ENCODE data around the gene EIF4E3. TPM values are rescaled to one million over a fixed set of nuclear protein-coding genes. Genes with fewer than 3 reads are reported as not detected.

Gene EIF4E3
- total and polyA plus RNA-seq, 2 of the 13 experiments (the other 11 are each of a cell fraction or from before 2014, with no cell fraction given): 0.07 to 0.15 TPM

GRCh38 chr3:71708476-71709105 lies 16.6 kb downstream of the EIF4E3 start:
- POLR2A ChIA-PET: no interaction called here
- ATAC-seq: no peak

More at GRCh38 chr3:71708476-71709105, 16.6 kb downstream of the EIF4E3 start:
- H3K36me3 ChIP-seq (replicated peaks in 1 of 2; ENCODE audit: control insufficient read depth in 1 of 2, insufficient read depth in 2 of 2, low read length in 2 of 2): no peaks in the 10 kb centered on the region
- no peaks in the 10 kb centered on the region; a peak in 1 of 5 replicates for H3K27me3 ChIP-seq (ENCODE audit: control insufficient read depth in 1 of 2, insufficient read depth in 2 of 2, low read length in 2 of 2)
- no peak overlapping the region for H2AFZ ChIP-seq (ENCODE audit: low read length)
- WGBS (ENCODE audit: low lambda C conversion rate): 33% methylated on average over 7 of the region's 7 CpGs
- H3K4me2 ChIP-seq (ENCODE audit: low read depth, low read length): no peak overlapping the region
- CTCF ChIA-PET (ENCODE audit: low intra/inter-chr PET ratio, low total read pairs): no interaction called here
- in situ Hi-C loops (cut with HindIII; ENCODE audit: extremely low pct_ligation_motif_present, low pct_unique_long_range_greater_than_20kb): loop anchor here (25.0 kb wide), 2 partner anchors 1104 to 1379 kb away; no protein-coding TSS in a partner anchor
- no peaks in the 10 kb centered on the region for H3K9me3 ChIP-seq (ENCODE audit: low read length)
- no peak overlapping the region for H3K27ac ChIP-seq (ENCODE audit: extremely low read length, insufficient read depth, low read length)
- intact Hi-C loops (cut with micrococcal nuclease; ENCODE audit: unreplicated experiment): no loop called here
- FAIRE-seq (no peak), DNase-seq (ENCODE audit: low spot score) (no peak)
- no TSS peak for BruUV-seq (replicated peaks)
- peaks cover 8% of the 10 kb centered on the region; the same call in 1 of the 2 replicates for H3K4me1 ChIP-seq (ENCODE audit: insufficient read depth, low read length)
- H3K4me3 ChIP-seq (replicated peaks in 1 of 3; ENCODE audit: insufficient read depth in 1 of 3, low read depth in 2 of 3, low read length in 3 of 3): no peak overlapping the region
- H3K9ac ChIP-seq (ENCODE audit: insufficient read depth, low read depth, low read length): no peak overlapping the region
- H4K20me1 ChIP-seq (ENCODE audit: insufficient read depth, low read length): no peaks in the 10 kb centered on the region
- TF ChIP-seq ZNF878 (CRISPR knock-in tag; IDR thresholded peaks at IDR 0.05) (no peak), ZNF547 (CRISPR knock-in tag; IDR thresholded peaks at IDR 0.05) (no peak), ZNF737 (CRISPR knock-in tag; IDR thresholded peaks at IDR 0.05; ENCODE audit: borderline replicate concordance) (no peak), TEF (CRISPR knock-in tag; IDR thresholded peaks at IDR 0.05) (no peak), ZBTB4 (CRISPR knock-in tag; IDR thresholded peaks at IDR 0.05; ENCODE audit: borderline replicate concordance) (no peak), AHDC1 (CRISPR knock-in tag; IDR thresholded peaks at IDR 0.05; ENCODE audit: borderline replicate concordance) (no peak), POGZ (CRISPR knock-in tag; IDR thresholded peaks at IDR 0.05) (no peak), ZBTB37 (CRISPR knock-in tag; IDR thresholded peaks at IDR 0.05) (no peak), ZKSCAN5 (CRISPR knock-in tag; IDR thresholded peaks at IDR 0.05) (no peak), TGIF2 (CRISPR knock-in tag; IDR thresholded peaks at IDR 0.05) (no peak)
- H3K79me2 ChIP-seq (ENCODE audit: insufficient read depth, low read length): no peaks in the 10 kb centered on the region

All from HepG2 (cell line).